NCI-H446 (cell line): ENCODE measurements around the gene MYBPC2.
A peak's percentile ranks its signal among the peaks of the same experiment; 100 is the strongest.
"Not testable (repeated sequence)": the region's sequence is repeated elsewhere in the genome, so short reads cannot be mapped to it uniquely, and the experiment has no call there.

Experiments
- DNase-seq, 2 experiments: peaks; one replicate each; lab custom pipeline; 2025; lab: John Stamatoyannopoulos, UW

The MYBPC2 gene

GRCh38 chr19:50459638-50460037 is 26.9 kb downstream of the MYBPC2 start:
- DNase-seq = no peak

- no peak for DNase-seq
Observed at GRCh38 chr19:50460161-50460765, 27.6 kb downstream of the MYBPC2 start.

- peak; percentile 32 to 75 for DNase-seq
Observed at GRCh38 chr19:50461066-50461875, 28.6 kb downstream of the MYBPC2 start.

GRCh38 chr19:50462970-50463369 is 30.3 kb downstream of the MYBPC2 start:
- no peak for DNase-seq

GRCh38 chr19:50464348-50464747 is 31.7 kb downstream of the MYBPC2 start:
- no peak for DNase-seq

GRCh38 chr19:50465000-50465399 is 32.3 kb downstream of the MYBPC2 start:
- DNase-seq = no peak

- DNase-seq = no peak
Observed at GRCh38 chr19:50465986-50466705, 33.5 kb downstream of the MYBPC2 start.

GRCh38 chr19:50466706-50467039 is 34.0 kb downstream of the MYBPC2 start:
- DNase-seq = peak in 1 of 2 experiments; percentile 17

GRCh38 chr19:50467566-50467965 is 34.9 kb downstream of the MYBPC2 start:
- no peak for DNase-seq

- no peak for DNase-seq
Observed at GRCh38 chr19:50468818-50469217, 36.1 kb downstream of the MYBPC2 start.

GRCh38 chr19:50473336-50473735 is 40.6 kb downstream of the MYBPC2 start:
- DNase-seq = not testable (repeated sequence)

GRCh38 chr19:50475101-50475568 is 42.4 kb downstream of the MYBPC2 start:
- DNase-seq = no peak

- no peak for DNase-seq
Observed at GRCh38 chr19:50475736-50476223, 43.1 kb downstream of the MYBPC2 start.

- peak; percentile 38 to 80 for DNase-seq
Observed at GRCh38 chr19:50476224-50476906, 43.7 kb downstream of the MYBPC2 start, which contains the start of the genes EMC10 and GARIN5A. Gene EMC10, plus strand, starts transcription at chr19:50476507. Its CDS starts 38 bp downstream, at chr19:50476545. Gene GARIN5A, minus strand, starts transcription at chr19:50476848. Its CDS starts 460 bp downstream, at chr19:50476388.

- DNase-seq = no peak
Observed at GRCh38 chr19:50476907-50477238, 44.2 kb downstream of the MYBPC2 start.

GRCh38 chr19:50477751-50478515 is 45.2 kb downstream of the MYBPC2 start:
- DNase-seq = no peak

GRCh38 chr19:50478901-50479715 is 46.4 kb downstream of the MYBPC2 start:
- DNase-seq = peak in 1 of 2 experiments; percentile 16

GRCh38 chr19:50479761-50480251 is 47.1 kb downstream of the MYBPC2 start:
- no peak for DNase-seq

- DNase-seq = no peak
Observed at GRCh38 chr19:50480281-50481111, 47.8 kb downstream of the MYBPC2 start.
